K562 (cell line): ENCODE results near the gene CASKIN1. TPM values are rescaled to one million over a fixed set of nuclear protein-coding genes. Genes with fewer than 3 reads are reported as not detected.

ENCODE experiments used
- BMI1 ChIP-seq: fragments of 150-350 bp; IDR thresholded peaks from 2 replicates; pipeline ENCODE4 v1.6.1; 2014; ENCODE audit warnings: low read length
- E2F6 ChIP-seq, 2 experiments: IDR thresholded peaks; 2 replicates each; pipeline ENCODE4 v1.6.1; 2011; ENCODE audit warnings: borderline replicate concordance in 1 of 2, control low read depth in 1 of 2, low read depth in 1 of 2, low read length in 1 of 2, mild to moderate bottlenecking in 1 of 2, mixed read lengths in 1 of 2, moderate library complexity in 1 of 2; ENCODE audit not compliant: insufficient read depth in 1 of 2, insufficient read length in 1 of 2, poor library complexity in 1 of 2, severe bottlenecking in 1 of 2; ENCODE audit errors: extremely low read depth in 1 of 2
- HNRNPL ChIP-seq: fragments of 200-400 bp; formaldehyde crosslinking; IDR thresholded peaks from 2 replicates; pipeline ENCODE4 v1.6.1; 2017; ENCODE audit warnings: low read depth, mild to moderate bottlenecking, low read length
- ILK ChIP-seq: fragments of 450-650 bp; IDR thresholded peaks from 2 replicates; pipeline ENCODE4 v1.6.1; 2016; ENCODE audit warnings: missing genetic modification characterization, low read depth, mild to moderate bottlenecking, missing compliant biosample characterization, moderate library complexity, borderline replicate concordance
- KDM1A ChIP-seq, 2 experiments: fragments of 450-650 bp; IDR thresholded peaks; 2 replicates each; pipeline ENCODE4 v1.6.1; 2016; ENCODE audit warnings: mild to moderate bottlenecking in 2 of 2
- MEF2A ChIP-seq: IDR thresholded peaks from 2 replicates; pipeline ENCODE4 v1.6.1; 2011; ENCODE audit warnings: low read depth, mild to moderate bottlenecking, low read length, moderate library complexity; ENCODE audit not compliant: control insufficient read depth
- MTA2 ChIP-seq: fragments of 450-650 bp; IDR thresholded peaks from 2 replicates; pipeline ENCODE4 v1.6.1; 2016; ENCODE audit warnings: low read depth
- NELFE ChIP-seq: IDR thresholded peaks from 2 replicates; pipeline ENCODE4 v1.6.1; 2011; ENCODE audit warnings: mild to moderate bottlenecking; ENCODE audit not compliant: insufficient read depth, insufficient read length
- NR2C1 ChIP-seq, 2 experiments: fragments of 450-650 bp; IDR thresholded peaks; 2 replicates each; pipeline ENCODE4 v1.6.1; 2017; ENCODE audit warnings: mild to moderate bottlenecking in 2 of 2, antibody characterized with exemption in 1 of 2, inconsistent platforms in 1 of 2, missing compliant biosample characterization in 1 of 2, missing genetic modification characterization in 1 of 2
- NR2C2 ChIP-seq, 2 experiments: fragments of 200-800 bp in 1 of 2; sonication (Bioruptor generic) in 1 of 2; sonication (generic) in 1 of 2; formaldehyde crosslinking in 1 of 2; IDR thresholded peaks; 2 replicates each; pipeline versions ENCODE4 v1.6.1 to v1.8.0; 2016 to 2022; ENCODE audit warnings: mild to moderate bottlenecking in 1 of 2, missing compliant biosample characterization in 1 of 2, missing genetic modification characterization in 1 of 2, missing genetic modification reagents in 1 of 2
- PHB2 ChIP-seq: fragments of 450-650 bp; IDR thresholded peaks from 2 replicates; pipeline ENCODE4 v1.6.1; 2017; ENCODE audit warnings: low read depth
- POLR3G ChIP-seq: IDR thresholded peaks from 2 replicates; pipeline ENCODE4 v1.6.1; 2011; ENCODE audit not compliant: insufficient read length, insufficient replicate concordance; ENCODE audit errors: extremely low read depth
- PURB ChIP-seq: sonication (generic); formaldehyde crosslinking; IDR thresholded peaks from 2 replicates; pipeline ENCODE4 v1.9.0; 2021; ENCODE audit warnings: low read depth, mild to moderate bottlenecking, missing genetic modification reagents
- SP2 ChIP-seq: IDR thresholded peaks from 2 replicates; pipeline ENCODE4 v1.6.1; 2011; ENCODE audit warnings: mild to moderate bottlenecking, low read depth, low read length, moderate library complexity; ENCODE audit not compliant: poor library complexity, severe bottlenecking; ENCODE audit errors: extremely low read depth
- TBL1XR1 ChIP-seq, 2 experiments: IDR thresholded peaks; 2 replicates each; pipeline ENCODE4 v1.6.1; 2012; ENCODE audit warnings: improper control_type of control experiment in 2 of 2, low read length in 2 of 2, mild to moderate bottlenecking in 1 of 2
- ZBTB26 ChIP-seq: fragments of 450-650 bp; formaldehyde crosslinking; IDR thresholded peaks from 2 replicates; pipeline ENCODE4 v1.4.0; 2022; ENCODE audit warnings: missing genetic modification characterization
- ZKSCAN3 ChIP-seq: fragments of 250-450 bp; sonication (Bioruptor Pico); IDR thresholded peaks from 2 replicates; pipeline ENCODE4 v1.4.0; 2020
- ZNF407 ChIP-seq: fragments of 450-650 bp; IDR thresholded peaks from 2 replicates; pipeline ENCODE4 v1.6.1; 2016; ENCODE audit warnings: low read depth
- polyA plus RNA-seq, 8 experiments: library from polyadenylated mRNA; depleted of rRNA in 4 of 8; stranded (reverse) in 5 of 8; unstranded in 3 of 8; fragments of >200 nt; fragmentation: Nextera tagmentation in 2 of 8; fragmentation: Illumina TruSeq in 1 of 8; extraction: Ambion mirVana in 2 of 8; extraction: Trizol in 1 of 8; gene quantifications; 2 replicates each; pipeline versions ENCODE4 v1.2.1 to v1.2.3, GENCODE V29; 2011 to 2014; ENCODE audit warnings: inconsistent platforms in 1 of 8, missing spikeins in 1 of 8
- total RNA-seq, 7 experiments: library from RNA; depleted of rRNA in 6 of 7; stranded (reverse); fragments of >200 nt in 6 of 7; fragmentation: Illumina TruSeq in 2 of 7; extraction: Trizol in 2 of 7; gene quantifications; 2 replicates each; pipeline versions ENCODE4 v1.2.1 to v1.2.3, GENCODE V29; 2011 to 2021; ENCODE audit warnings: low replicate concordance in 1 of 7

CASKIN1 gene
- total and polyA plus RNA-seq, 9 of the 15 experiments (the other 6 are each of a cell fraction or from before 2014, with no cell fraction given): 0.15 to 4.5 (median 1.5) TPM; not detected in 2

- TF ChIP-seq NELFE (no peak), HNRNPL (no peak), BMI1 (no peak), ILK (tag) (no peak), PURB (CRISPR knock-in tag) (no peak), TBL1XR1 (IDR thresholded peaks at IDR 0.05; ENCODE audit: low read length in 2 of 2) (no peak), KDM1A (IDR thresholded peaks at IDR 0.05) (no peak), ZKSCAN3 (CRISPR knock-in tag) (no peak), MTA2 (no peak), SP2 (no peak), NR2C2 (CRISPR knock-in tag; IDR thresholded peaks at IDR 0.05) (no peak), NR2C2 (tag; IDR thresholded peaks at IDR 0.05) (no peak), MEF2A (no peak), PHB2 (no peak), ZBTB26 (CRISPR knock-in tag) (no peak), E2F6 (IDR thresholded peaks at IDR 0.05; ENCODE audit: borderline replicate concordance in 1 of 2, extremely low read depth in 1 of 2, insufficient read depth in 1 of 2, insufficient read length in 1 of 2, low read depth in 1 of 2, low read length in 1 of 2, poor library complexity in 1 of 2, severe bottlenecking in 1 of 2) (peak; percentile 48 to 82), POLR3G (no peak), ZNF407 (no peak), NR2C1 (IDR thresholded peaks at IDR 0.05) (no peak), NR2C1 (tag; IDR thresholded peaks at IDR 0.05) (no peak)
These were observed 9.2 kb downstream of the CASKIN1 start (continued) for GRCh38 chr16:2187212-2187611.
